Skin epidermis (tissue), 12 donors: ENCODE results near the gene FOXP2.

Experiments
- H3K27ac ChIP-seq, 21 experiments: fragments of 200-600 bp; sonication (generic) in 11 of 21; one replicate each; pipeline ENCODE4 v1.5.0; 2020; ENCODE audit warnings: mild to moderate bottlenecking in 3 of 21, inconsistent platforms in 2 of 21, moderate library complexity in 2 of 21
- H3K4me3 ChIP-seq, 7 experiments: fragments of 200-600 bp; sonication (generic) in 2 of 7; one replicate each; pipeline ENCODE4 v1.5.0; 2020; ENCODE audit warnings: inconsistent platforms in 2 of 7, mild to moderate bottlenecking in 2 of 7, moderate library complexity in 1 of 7

The FOXP2 gene

DNA sequence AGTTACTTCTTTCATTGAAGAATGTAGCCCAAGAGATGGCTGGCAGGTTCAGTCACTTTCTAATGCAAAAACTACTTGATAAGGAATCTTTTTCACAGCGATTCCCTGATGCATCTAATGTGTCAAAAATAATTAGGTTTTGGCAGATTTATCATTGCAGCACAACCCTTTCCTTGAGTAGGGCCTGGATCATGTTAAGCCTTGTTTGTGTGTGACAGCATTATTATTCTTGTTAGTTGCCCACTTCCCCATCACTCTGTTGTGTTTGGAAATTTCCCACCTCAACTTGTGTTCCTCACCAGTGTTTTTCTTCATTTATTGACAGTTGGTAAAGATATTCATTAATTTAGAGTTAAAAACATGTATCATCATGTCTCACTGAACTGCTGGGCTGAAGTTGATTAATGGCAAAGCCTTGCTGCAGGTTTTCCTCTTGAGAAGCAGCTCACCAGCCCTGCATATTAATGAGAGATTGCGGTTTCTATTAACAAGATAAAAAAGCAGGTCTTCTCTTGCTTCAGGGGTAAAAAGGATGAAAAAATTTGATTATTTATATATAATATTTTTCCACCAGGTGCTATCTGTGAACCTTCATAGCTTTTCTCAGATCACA, 273.9 kb downstream of the FOXP2 start:
- Histone ChIP-seq H3K27ac (no peak overlapping the region), H3K4me3 (no peak overlapping the region)

- no peak overlapping the region for H3K27ac ChIP-seq
These were observed 274.8 kb downstream of the FOXP2 start for GRCh38 chr7:114689406-114689805.

DNA sequence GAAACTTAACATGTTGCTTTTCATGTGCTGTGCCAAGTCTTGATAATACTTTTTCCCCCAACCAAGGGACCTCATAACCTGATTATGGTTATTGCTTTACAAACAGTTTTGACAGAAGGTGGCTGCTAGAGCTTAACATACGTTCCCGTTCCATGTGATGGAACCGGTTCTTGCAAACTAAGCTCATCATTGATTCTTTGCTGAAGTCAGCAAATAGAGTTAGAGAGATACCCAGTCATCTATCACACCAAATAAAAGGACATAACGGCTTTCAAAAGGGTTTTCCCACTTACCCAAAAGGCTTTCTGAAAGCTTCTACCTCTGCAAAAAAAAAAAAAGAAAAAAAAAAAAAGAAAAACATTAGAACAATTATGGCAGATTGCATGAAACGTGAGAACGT, 277.0 kb downstream of the FOXP2 start:
- H3K27ac ChIP-seq: no peak overlapping the region
- no peak overlapping the region for H3K4me3 ChIP-seq

More at GRCh38 chr7:114689406-114689805, 274.8 kb downstream of the FOXP2 start:
- no peak overlapping the region for H3K4me3 ChIP-seq

- Histone ChIP-seq H3K27ac (no peak overlapping the region), H3K4me3 (no peak overlapping the region)
These were observed 280.6 kb downstream of the FOXP2 start for GRCh38 chr7:114695182-114695581.

- Histone ChIP-seq H3K27ac (no peak overlapping the region), H3K4me3 (no peak overlapping the region)
These were observed 285.8 kb downstream of the FOXP2 start for GRCh38 chr7:114700247-114700928.

DNA sequence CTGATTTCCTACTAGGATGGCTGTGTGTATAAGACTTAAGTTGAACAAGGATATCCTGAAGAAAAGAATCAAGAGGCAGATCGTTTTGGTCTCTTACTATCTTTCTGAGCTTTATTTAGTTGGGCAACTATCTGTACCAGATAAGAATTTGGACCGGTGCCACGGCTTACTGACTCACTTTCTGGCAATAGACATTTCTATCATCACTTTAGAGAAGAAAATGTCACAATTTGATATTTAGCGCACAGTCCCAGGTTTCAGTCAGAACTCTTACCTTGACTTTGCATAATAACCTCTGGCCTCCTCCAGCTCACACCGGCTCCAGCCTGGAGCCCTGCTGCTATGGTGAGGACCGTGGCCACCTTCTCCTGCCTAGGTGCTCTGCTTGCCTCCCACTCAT, 289.1 kb downstream of the FOXP2 start:
- H3K4me3 ChIP-seq: no peak overlapping the region
- H3K27ac ChIP-seq: no peak overlapping the region

DNA sequence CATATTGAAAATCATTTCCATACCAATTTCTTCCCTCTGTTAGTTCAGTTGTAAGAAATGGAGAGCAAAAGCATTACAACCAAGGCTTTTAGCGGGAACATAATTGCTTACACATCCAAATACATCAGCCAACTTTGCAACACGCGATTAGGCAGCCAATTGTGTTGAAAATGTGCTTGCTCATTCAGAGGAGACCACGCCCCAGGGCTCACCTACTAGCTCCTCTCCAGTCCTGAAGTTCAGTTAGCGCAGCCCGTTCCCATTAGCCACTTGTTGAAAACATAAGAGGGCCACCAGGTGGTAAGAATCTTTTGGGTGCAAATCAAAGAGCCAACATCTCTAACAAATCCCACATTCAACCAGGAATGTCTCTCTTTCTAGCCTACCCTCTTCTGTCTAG, 294.0 kb downstream of the FOXP2 start:
- Histone ChIP-seq H3K4me3 (no peak overlapping the region), H3K27ac (no peak overlapping the region)

GRCh38 chr7:114710499-114710898, 295.9 kb downstream of the FOXP2 start:
- no peak overlapping the region for H3K27ac ChIP-seq
- no peak overlapping the region for H3K4me3 ChIP-seq

DNA sequence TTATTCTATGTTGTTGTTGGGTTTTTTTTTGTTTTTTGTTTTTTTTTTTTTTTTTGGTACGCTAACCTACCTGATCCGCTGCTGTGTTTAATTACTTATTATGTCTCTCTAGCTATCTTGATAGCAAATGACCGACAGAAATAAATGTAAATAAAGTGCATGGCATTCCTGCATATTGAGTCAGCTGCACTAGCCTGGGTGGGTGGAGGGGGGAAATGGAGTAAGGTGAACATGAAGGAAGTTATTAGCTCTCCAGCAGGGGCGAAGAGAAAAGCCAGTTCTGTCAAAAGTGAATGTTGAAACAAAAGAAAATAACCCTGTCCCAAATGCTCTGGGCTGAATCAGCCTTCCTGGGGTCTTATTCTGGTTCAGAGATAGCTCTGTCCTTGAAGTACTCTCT, 296.6 kb downstream of the FOXP2 start:
- Histone ChIP-seq H3K4me3 (no peak overlapping the region), H3K27ac (no peak overlapping the region)

GRCh38 chr7:114715907-114716306, 301.3 kb downstream of the FOXP2 start:
- H3K4me3 ChIP-seq: no peak overlapping the region

DNA sequence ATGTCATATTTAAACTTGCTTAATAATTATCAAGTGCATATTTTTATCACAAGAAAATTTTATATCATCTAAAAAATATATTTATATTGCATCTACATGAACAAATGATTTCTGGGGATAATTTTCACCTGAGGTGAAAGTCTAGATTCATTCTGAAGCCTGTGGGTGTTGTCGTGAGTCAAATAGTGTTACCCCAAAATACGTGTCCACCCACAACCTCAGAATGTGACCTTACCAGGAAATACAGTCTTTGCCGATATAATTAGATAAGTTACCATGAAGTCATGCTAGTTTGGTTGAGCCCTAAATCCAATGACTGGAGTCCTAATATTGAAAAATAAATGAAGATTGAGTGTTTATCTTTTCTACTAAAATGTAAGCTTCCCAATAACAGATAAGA, 304.2 kb downstream of the FOXP2 start:
- H3K4me3 ChIP-seq: no peak overlapping the region
- H3K27ac ChIP-seq: no peak overlapping the region

More at GRCh38 chr7:114715907-114716306, 301.3 kb downstream of the FOXP2 start:
- H3K27ac ChIP-seq: no peak overlapping the region

DNA sequence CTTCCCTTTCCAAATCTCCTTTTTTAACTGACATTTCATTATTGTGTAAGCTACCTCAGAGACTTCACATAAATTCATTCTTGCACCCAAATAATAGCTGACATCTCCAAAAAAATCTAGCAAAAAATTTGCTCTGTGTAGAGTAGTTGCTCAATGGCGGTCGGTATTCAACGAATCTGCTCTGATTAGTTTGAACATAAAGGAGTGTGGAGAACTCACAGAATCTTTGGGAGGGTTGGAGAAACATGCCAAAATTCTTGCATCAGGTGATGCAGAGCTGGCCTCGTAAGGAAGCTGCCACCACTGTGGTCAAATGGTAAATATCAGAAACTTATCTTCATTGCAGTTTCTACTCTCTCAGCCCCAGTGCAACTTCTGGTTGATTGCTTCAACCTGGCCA, 306.1 kb downstream of the FOXP2 start:
- Histone ChIP-seq H3K27ac (no peak overlapping the region), H3K4me3 (no peak overlapping the region)

GRCh38 chr7:114722562-114722961, 307.9 kb downstream of the FOXP2 start:
- H3K27ac ChIP-seq: no peak overlapping the region

DNA sequence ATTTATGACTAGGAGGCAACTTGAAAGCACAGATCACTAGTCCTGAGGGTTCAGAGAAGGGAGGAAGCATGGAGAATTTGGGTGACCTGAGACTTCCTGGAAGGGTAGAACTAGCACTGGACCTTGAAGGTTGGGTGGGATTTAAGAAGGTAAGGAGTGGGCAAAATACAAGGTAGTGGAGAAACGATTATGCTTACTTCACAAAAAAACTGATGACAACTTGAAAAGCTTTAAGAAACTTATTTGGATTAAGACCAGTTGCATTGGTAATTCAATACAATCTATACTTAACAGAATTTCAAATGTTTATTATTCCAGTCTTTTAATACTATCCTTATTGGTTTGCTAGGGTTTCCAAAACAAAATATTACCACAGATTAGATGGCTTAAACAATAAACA, 308.7 kb downstream of the FOXP2 start:
- Histone ChIP-seq H3K27ac (no peak overlapping the region), H3K4me3 (no peak overlapping the region)

More at GRCh38 chr7:114722562-114722961, 307.9 kb downstream of the FOXP2 start:
- H3K4me3 ChIP-seq: no peak overlapping the region

GRCh38 chr7:114740095-114740494, 325.5 kb downstream of the FOXP2 start:
- H3K4me3 ChIP-seq: no peak overlapping the region
- no peak overlapping the region for H3K27ac ChIP-seq

GRCh38 chr7:114740941-114741340, 326.3 kb downstream of the FOXP2 start:
- no peak overlapping the region for H3K4me3 ChIP-seq
- no peak overlapping the region for H3K27ac ChIP-seq

GRCh38 chr7:114741911-114742310, 327.3 kb downstream of the FOXP2 start:
- H3K27ac ChIP-seq: no peak overlapping the region

More at GRCh38 chr7:114741911-114742310, 327.3 kb downstream of the FOXP2 start:
- no peak overlapping the region for H3K4me3 ChIP-seq
